ENCODE measurements around the gene PSENEN. TPM values are rescaled to one million over a fixed set of nuclear protein-coding genes. Genes with fewer than 3 reads are reported as not detected.

Gene PSENEN
- total and polyA plus RNA-seq, 2 of the 8 experiments (the other 6 are each of a cell fraction or from before 2014, with no cell fraction given) = 66.7 to 75.3 TPM

DNA sequence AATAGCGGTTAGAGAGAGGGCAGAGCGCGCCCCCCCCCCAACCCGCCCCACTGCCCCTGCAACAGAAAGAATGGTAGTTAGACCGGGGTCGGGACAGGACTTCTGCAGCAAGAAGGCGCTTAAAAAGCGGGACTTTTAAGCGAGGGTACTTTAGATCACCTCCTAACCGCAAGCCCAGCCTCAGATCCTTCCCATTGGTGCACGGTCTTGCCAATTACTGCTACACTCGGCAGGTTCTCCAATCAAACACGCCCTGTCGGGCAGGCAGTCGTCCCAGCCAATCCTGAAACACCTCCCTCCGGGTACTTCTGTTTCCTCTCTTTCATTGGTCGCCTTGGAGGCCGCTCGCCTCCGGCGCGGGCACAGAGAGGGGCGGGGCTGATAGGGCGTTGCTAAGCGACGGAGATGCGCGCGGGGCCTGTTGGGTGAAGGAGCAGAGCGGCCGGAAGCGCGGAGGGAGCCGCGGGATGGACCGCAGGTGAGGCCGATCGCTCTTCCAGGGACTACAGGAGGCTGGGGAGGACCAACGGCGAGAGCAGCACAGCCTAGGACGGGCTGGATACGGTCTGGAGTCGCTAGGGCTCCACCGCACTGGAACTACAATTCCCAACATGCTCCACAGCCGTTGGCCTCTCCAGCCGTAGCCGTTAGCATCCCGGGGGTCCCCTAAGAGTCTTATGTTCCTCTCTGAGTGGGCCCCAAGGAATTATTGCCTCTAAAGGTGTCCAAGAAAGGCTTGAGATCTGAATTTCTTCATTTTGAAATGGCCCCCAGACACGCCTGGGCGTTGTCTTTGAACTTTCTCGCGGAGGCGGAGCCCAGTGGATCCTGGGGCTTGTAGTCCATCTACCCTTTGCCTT, 12.5 kb downstream of the PSENEN start, which contains the start of gene PROSER3:
Gene PROSER3 (plus strand): TSS at position 428 of the 860 bp plus-strand sequence. CDS start 40 bp downstream, at position 468.
- Histone ChIP-seq H3K9me3 (ENCODE audit: insufficient read depth in 2 of 2, low read depth in 1 of 2, low read length in 1 of 2) (no peaks in the 10 kb centered on the region), H3K9ac (replicated peaks in 1 of 4; ENCODE audit: extremely low read depth in 1 of 4, low read depth in 3 of 4, low read length in 3 of 4) (peak within 1 kb of the TSS; percentile 61 to 90 (median 77)), H3K4ac (replicated peaks; ENCODE audit: insufficient read length, low read depth, low read length) (peak within 1 kb of the TSS; percentile 76), H3K27me3 (replicated peaks in 1 of 4; ENCODE audit: control insufficient read depth in 3 of 4, extremely low read depth in 1 of 4, insufficient read depth in 3 of 4, low read length in 3 of 4) (peaks cover 0 to 17% (median 11%) of the 10 kb centered on the region in 4 experiments; a peak in 5 of 7 replicates), H3K23me2 (ENCODE audit: low read depth, low read length) (peaks cover 16% of the 10 kb centered on the region; the same call in 1 of the 2 replicates), H4K8ac (ENCODE audit: extremely low read depth, insufficient read depth, low read length) (peak within 1 kb of the TSS; percentile 93), H2BK12ac (ENCODE audit: low read depth, low read length) (0 out of 2 replicates have a peak within 1 kb of the TSS, but pooled peaks have one; percentile 92), H3K18ac (ENCODE audit: extremely low read depth, low read length) (peak within 1 kb of the TSS; percentile 99), H2BK15ac (ENCODE audit: low read length) (0 out of 2 replicates have a peak within 1 kb of the TSS, but pooled peaks have one; percentile 81), H3K4me3 (ENCODE audit: extremely low read depth in 1 of 4, insufficient read depth in 2 of 4, low read depth in 3 of 4, low read length in 4 of 4) (peak within 1 kb of the TSS; percentile 95 to 100 (median 98)), H3K56ac (replicated peaks; ENCODE audit: insufficient read length, low read depth, low read length) (peak within 1 kb of the TSS; percentile 90), H3K27ac (ENCODE audit: low read depth, low read length) (peak within 1 kb of the TSS; percentile 77; the same call in 1 of the 2 replicates), H2AK5ac (ENCODE audit: low read depth, low read length) (no peak within 1 kb of the TSS; the same call in 1 of the 2 replicates), H3K36me3 (ENCODE audit: control insufficient read depth in 2 of 4, insufficient read depth in 4 of 4, low read length in 3 of 4) (peaks cover 0 to 13% (median 4%) of the 10 kb centered on the region in 4 experiments; a peak in 5 of 8 replicates), H3K23ac (ENCODE audit: insufficient read length) (no peak within 1 kb of the TSS), H3K79me1 (ENCODE audit: low read depth, low read length) (peaks cover 4% of the 10 kb centered on the region), H2BK5ac (ENCODE audit: low read depth, low read length) (peak within 1 kb of the TSS; percentile 99), H4K91ac (replicated peaks; ENCODE audit: insufficient read length, low read length) (peak within 1 kb of the TSS; percentile 99), H3K4me1 (replicated peaks in 1 of 4; ENCODE audit: control insufficient read depth in 3 of 4, insufficient read depth in 4 of 4, low read length in 3 of 4) (peaks cover 0 to 18% (median 11%) of the 10 kb centered on the region in 4 experiments; a peak in 5 of 7 replicates), H4K20me1 (replicated peaks in 1 of 2; ENCODE audit: control insufficient read depth in 1 of 2, insufficient read depth in 2 of 2, low read length in 2 of 2) (peaks cover 0 to 6% of the 10 kb centered on the region in 2 experiments), H3K4me2 (ENCODE audit: insufficient read depth in 1 of 2, low read depth in 2 of 2, low read length in 2 of 2) (peak within 1 kb of the TSS; percentile 95 to 98), H3K14ac (ENCODE audit: insufficient read length) (peak within 1 kb of the TSS; percentile 4), H3K79me2 (ENCODE audit: control insufficient read depth in 1 of 2, insufficient read depth in 2 of 2, low read length in 2 of 2) (peaks cover 0 to 6% of the 10 kb centered on the region in 2 experiments; a peak in 2 of 4 replicates), H2BK20ac (ENCODE audit: low read length) (no peak within 1 kb of the TSS), H4K5ac (ENCODE audit: insufficient read length, low read depth, low read length) (peak within 1 kb of the TSS; percentile 74), H2AFZ (ENCODE audit: low read length) (peak within 1 kb of the TSS; percentile 83; the same call in 1 of the 2 replicates), H2BK120ac (replicated peaks; ENCODE audit: low read depth, low read length) (peak within 1 kb of the TSS; percentile 36)
- peak; percentile 92 for FAIRE-seq
- ChIA-PET CTCF (ENCODE audit: partially characterized antibody) (interaction anchor here (0.6 to 2.0 kb wide), 4 partner anchors 9 to 19 kb away, joined by 3 to 9 read pairs (median 3); partner anchors contain the start of gene LIN37), POLR2A (ENCODE audit: partially characterized antibody) (interaction anchor here (0.8 to 2.6 kb wide), 8 partner anchors 7 to 27 kb away, joined by 3 to 23 read pairs (median 8); partner anchors contain the start of genes LIN37, PSENEN and U2AF1L4)
- peak; percentile 97 to 98 for DNase-seq (ENCODE audit: low read depth in 1 of 2, low spot score in 2 of 2)
- 1% methylated on average over 50 of the region's 53 CpGs; no CpG with 5 or more reads in 1 of the 2 experiments for WGBS, 2 experiments (ENCODE audit: extremely low coverage in 1 of 2, insufficient coverage in 1 of 2, insufficient read length in 1 of 2, insufficient replicate concordance in 2 of 2, low coverage in 1 of 2, low lambda C conversion rate in 2 of 2, missing lambda C conversion rate in 1 of 2)
- peak; percentile 51 for TF ChIP-seq TAF1 (IDR thresholded peaks at IDR 0.05; ENCODE audit: low read depth, low read length)
- 0 out of 2 replicates have a peak, but pooled peaks have one; percentile 2 for TF ChIP-seq TBP (IDR thresholded peaks at IDR 0.05; ENCODE audit: low read depth, low read length)
- TF ChIP-seq SIN3A (conservative IDR thresholded peaks at IDR 0.05 in 1 of 2, IDR thresholded peaks at IDR 0.05 in 1 of 2; ENCODE audit: low read depth in 1 of 2, low read length in 2 of 2) = peak; percentile 8 to 84; a peak in 2 of 4 replicates
- no peak for TF ChIP-seq BRCA1 (IDR thresholded peaks at IDR 0.05; ENCODE audit: low read depth, low read length)
- peak; percentile 70; the same call in 1 of the 2 replicates for TF ChIP-seq TEAD4 (IDR thresholded peaks at IDR 0.05; ENCODE audit: low read depth, low read length)
- no peak for TF ChIP-seq SIRT6 (IDR thresholded peaks at IDR 0.05; ENCODE audit: low read length)
- TF ChIP-seq, protein P1, sequence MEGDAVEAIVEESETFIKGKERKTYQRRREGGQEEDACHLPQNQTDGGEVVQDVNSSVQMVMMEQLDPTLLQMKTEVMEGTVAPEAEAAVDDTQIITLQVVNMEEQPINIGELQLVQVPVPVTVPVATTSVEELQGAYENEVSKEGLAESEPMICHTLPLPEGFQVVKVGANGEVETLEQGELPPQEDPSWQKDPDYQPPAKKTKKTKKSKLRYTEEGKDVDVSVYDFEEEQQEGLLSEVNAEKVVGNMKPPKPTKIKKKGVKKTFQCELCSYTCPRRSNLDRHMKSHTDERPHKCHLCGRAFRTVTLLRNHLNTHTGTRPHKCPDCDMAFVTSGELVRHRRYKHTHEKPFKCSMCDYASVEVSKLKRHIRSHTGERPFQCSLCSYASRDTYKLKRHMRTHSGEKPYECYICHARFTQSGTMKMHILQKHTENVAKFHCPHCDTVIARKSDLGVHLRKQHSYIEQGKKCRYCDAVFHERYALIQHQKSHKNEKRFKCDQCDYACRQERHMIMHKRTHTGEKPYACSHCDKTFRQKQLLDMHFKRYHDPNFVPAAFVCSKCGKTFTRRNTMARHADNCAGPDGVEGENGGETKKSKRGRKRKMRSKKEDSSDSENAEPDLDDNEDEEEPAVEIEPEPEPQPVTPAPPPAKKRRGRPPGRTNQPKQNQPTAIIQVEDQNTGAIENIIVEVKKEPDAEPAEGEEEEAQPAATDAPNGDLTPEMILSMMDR (IDR thresholded peaks at IDR 0.05; ENCODE audit: control extremely low read depth in 1 of 3, insufficient read depth in 1 of 3, low read depth in 1 of 3, low read length in 3 of 3) = no peak

Data from H1 (cell line).